ENCODE data around the gene CAVIN2. TPM values are rescaled to one million over a fixed set of nuclear protein-coding genes. Genes with fewer than 3 reads are reported as not detected.
A peak's percentile ranks its signal among the peaks of the same experiment; 100 is the strongest.

The CAVIN2 gene, protein sequence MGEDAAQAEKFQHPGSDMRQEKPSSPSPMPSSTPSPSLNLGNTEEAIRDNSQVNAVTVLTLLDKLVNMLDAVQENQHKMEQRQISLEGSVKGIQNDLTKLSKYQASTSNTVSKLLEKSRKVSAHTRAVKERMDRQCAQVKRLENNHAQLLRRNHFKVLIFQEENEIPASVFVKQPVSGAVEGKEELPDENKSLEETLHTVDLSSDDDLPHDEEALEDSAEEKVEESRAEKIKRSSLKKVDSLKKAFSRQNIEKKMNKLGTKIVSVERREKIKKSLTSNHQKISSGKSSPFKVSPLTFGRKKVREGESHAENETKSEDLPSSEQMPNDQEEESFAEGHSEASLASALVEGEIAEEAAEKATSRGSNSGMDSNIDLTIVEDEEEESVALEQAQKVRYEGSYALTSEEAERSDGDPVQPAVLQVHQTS
- total RNA-seq (100 to 1,000 TPM in 5 of 9 donors, 10 to 100 TPM in 4; 50.3 to 149 (median 113) TPM), polyA plus RNA-seq (10 to 100 TPM; 35.2 to 38.9 TPM)
- long read RNA-seq, donor 1, transcript CAVIN2-201 (2 exons, 3,229 nt) = major isoform, 236 of 248 reads
- long read RNA-seq, donor 1, partial matches to known transcripts = 0 of 248 reads
- long read RNA-seq, donor 1, other reads (novel, unspliced or antisense) = 12 of 248 reads
- long read RNA-seq, donor 2, transcript CAVIN2-201 (2 exons, 3,229 nt) = major isoform, 422 of 438 reads
- long read RNA-seq, donor 2, partial matches to known transcripts = 9 of 438 reads
- long read RNA-seq, donor 2, other reads (novel, unspliced or antisense) = 7 of 438 reads
- long read RNA-seq, donor 3, transcript CAVIN2-201 (2 exons, 3,229 nt) = major isoform, 237 of 250 reads
- long read RNA-seq, donor 3, partial matches to known transcripts = 9 of 250 reads
- long read RNA-seq, donor 3, other reads (novel, unspliced or antisense) = 4 of 250 reads

- intact Hi-C loops (cut with DNase I) = loop anchor here in 6 of 10 donors (1.0 to 10.0 kb wide), 7 partner anchors 9 to 180 kb away; no protein-coding TSS in a partner anchor
- 9 to 15% (median 12%) methylated on average over 29 to 31 of the region's 31 CpGs for WGBS, 4 donors
- Histone ChIP-seq H3K36me3 (peaks cover 0 to 12% (median 3%) of the 10 kb centered on the region in 9 donors), H3K9me3 (no peaks in the 10 kb centered on the region), H3K27ac (peak within 1 kb of the TSS; percentile 89 to 98 (median 96)), H3K4me1 (peaks cover 0 to 54% (median 32%) of the 10 kb centered on the region in 12 donors), H3K4me3 (peak within 1 kb of the TSS; percentile 52 to 85 (median 76)), H3K27me3 (no peaks in the 10 kb centered on the region)
- peak; percentile 74 to 85 (median 83) for DNase-seq
- peak; percentile 85 to 92 (median 89) for ATAC-seq
- TF ChIP-seq POLR2A (IDR thresholded peaks at IDR 0.05) = peak in 1 of 2 donors; percentile 81
- peak in 5 of 12 donors; percentile 4 to 25 (median 11) for TF ChIP-seq CTCF (IDR thresholded peaks at IDR 0.05)
Measured at GRCh38 chr2:191846515-191847476, at the start of gene CAVIN2. TSS of gene CAVIN2 (minus strand) at chr2:191847088. CDS start at chr2:191846925, 163 bp downstream.

GRCh38 chr2:191895743-191896142, 48.9 kb upstream of the CAVIN2 start:
- DNase-seq = no peak
- intact Hi-C loops (cut with DNase I) = no loop called here
- ATAC-seq = peak in 1 of 4 donors; percentile 31
- Histone ChIP-seq H3K27me3 (no peaks in the 10 kb centered on the region), H3K9me3 (peaks cover 0 to 10% (median 0%) of the 10 kb centered on the region in 12 donors), H3K4me1 (peaks cover 0 to 14% (median 0%) of the 10 kb centered on the region in 12 donors), H3K27ac (no peak overlapping the region), H3K36me3 (no peaks in the 10 kb centered on the region), H3K4me3 (no peak overlapping the region)
- TF ChIP-seq CTCF (IDR thresholded peaks at IDR 0.05) = no peak
- no peak for TF ChIP-seq POLR2A (IDR thresholded peaks at IDR 0.05)
- WGBS, 4 donors = 34 to 53% (median 44%) methylated on average over 2 of the region's 2 CpGs

DNA sequence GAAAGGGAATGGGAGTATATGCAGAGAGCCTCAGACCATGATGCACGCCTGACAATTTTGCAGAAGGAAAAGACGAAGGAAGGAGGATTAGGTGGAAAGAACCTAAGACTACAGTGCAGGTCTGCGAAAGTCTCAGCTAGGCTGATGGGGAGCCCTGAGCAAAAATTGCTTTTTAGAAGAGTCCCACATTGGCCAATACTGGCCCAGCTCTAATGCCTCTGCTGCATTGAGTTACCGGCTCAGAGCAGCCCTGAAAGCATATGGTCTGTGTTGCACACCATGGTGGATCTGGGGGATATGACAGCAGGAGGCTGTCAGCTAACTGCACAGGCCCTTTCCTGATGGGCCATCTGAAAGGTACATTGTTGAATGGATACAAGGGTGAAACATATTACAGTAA, 48.3 kb upstream of the CAVIN2 start:
- Histone ChIP-seq H3K4me3 (no peak overlapping the region), H3K4me1 (peaks cover 0 to 14% (median 0%) of the 10 kb centered on the region in 12 donors), H3K36me3 (no peaks in the 10 kb centered on the region), H3K9me3 (peaks cover 0 to 10% (median 0%) of the 10 kb centered on the region in 12 donors), H3K27ac (no peak overlapping the region), H3K27me3 (no peaks in the 10 kb centered on the region)
- no peak for TF ChIP-seq POLR2A (IDR thresholded peaks at IDR 0.05)
- no peak for TF ChIP-seq CTCF (IDR thresholded peaks at IDR 0.05)
- ATAC-seq (peak in 2 of 4 donors; percentile 18 to 24), DNase-seq (no peak)
- intact Hi-C loops (cut with DNase I) = no loop called here
- WGBS, 4 donors = 96 to 98% (median 98%) methylated on average over 4 of the region's 4 CpGs

Data from heart left ventricle (tissue), 16 donors.